GM10266 (cell line): ENCODE data around the gene PIK3R5.
A peak's percentile ranks its signal among the peaks of the same experiment; 100 is the strongest.
"Not testable (repeated sequence)": the region's sequence is repeated elsewhere in the genome, so short reads cannot be mapped to it uniquely, and the experiment has no call there.

Experiments
- DNase-seq: peaks from one replicate; pipeline ENCODE4 v3.0.0; 2012; ENCODE audit errors: extremely low spot score
- CTCF ChIP-seq: IDR thresholded peaks from 2 replicates; pipeline ENCODE4 v1.5.1; 2012; ENCODE audit warnings: mild to moderate bottlenecking, low read depth; ENCODE audit not compliant: control insufficient read depth, insufficient read depth; ENCODE audit errors: missing control alignments

The PIK3R5 gene

GRCh38 chr17:8862213-8863056, 103.1 kb downstream of the PIK3R5 start:
- DNase-seq: no peak

GRCh38 chr17:8861495-8862181, 103.9 kb downstream of the PIK3R5 start:
- TF ChIP-seq CTCF: no peak
- no peak for DNase-seq

More at GRCh38 chr17:8862213-8863056, 103.1 kb downstream of the PIK3R5 start:
- TF ChIP-seq CTCF: no peak

GRCh38 chr17:8859804-8860430, 105.6 kb downstream of the PIK3R5 start:
- TF ChIP-seq CTCF: no peak
- no peak for DNase-seq

- DNase-seq: no peak
- TF ChIP-seq CTCF: peak; percentile 36
Measured at GRCh38 chr17:8859027-8859803, 106.3 kb downstream of the PIK3R5 start.

- peak; percentile 58 for DNase-seq
- no peak for TF ChIP-seq CTCF
Measured at GRCh38 chr17:8857919-8858318, 107.6 kb downstream of the PIK3R5 start.

GRCh38 chr17:8856869-8857575, 108.5 kb downstream of the PIK3R5 start:
- no peak for TF ChIP-seq CTCF
- DNase-seq: no peak

- DNase-seq: not testable (repeated sequence)
Measured at GRCh38 chr17:8856205-8856603, 109.3 kb downstream of the PIK3R5 start.
